Sciatic nerve (tissue), 2 donors: Measurements from ENCODE around the gene UBFD1. TPM values are rescaled to one million over a fixed set of nuclear protein-coding genes. Genes with fewer than 3 reads are reported as not detected.
"Not testable (repeated sequence)": the region's sequence is repeated elsewhere in the genome, so short reads cannot be mapped to it uniquely, and the experiment has no call there.

Experiments used
- ATAC-seq: fragments of 200-7000 bp; cut with Tn5 transposase; one replicate; pipeline ENCODE4 v1.9.1; 2020; ENCODE audit warnings: mild to moderate bottlenecking, moderate library complexity
- DNase-seq: peaks from one replicate; pipeline ENCODE4 v3.0.0-alpha.2; 2020; ENCODE audit warnings: low spot score
- intact Hi-C: fragments of 100-400 bp; cut with DNase I; formaldehyde crosslinking; loops from one replicate; pipeline ENCODE4 v1.14.2; 2022
- total RNA-seq: library from RNA; stranded (reverse); fragmentation: NEBNext Ultra II Directional; extraction: Animal tissue kit (Norgen Biotek cat#: 25700); gene quantifications from one replicate; pipeline ENCODE4 v1.2.1, GENCODE V29; 2021
- donor health status: DM: no; HTN: no; CAD: no.
- donor health status: DM: no; HTN: no; CAD: no.

Gene UBFD1
- total RNA-seq, 1 donor from 2014 or later, result 38.2 TPM

- intact Hi-C loops, result no loop called here
- no peak for DNase-seq
- ATAC-seq, result no peak
These were observed 32.7 kb downstream of the UBFD1 start for GRCh38 chr16:23590181-23590580.

- intact Hi-C loops, result no loop called here
- no peak for DNase-seq
- ATAC-seq, result no peak
These were observed 36.7 kb downstream of the UBFD1 start for GRCh38 chr16:23594186-23594585.

GRCh38 chr16:23595246-23595950 is 37.9 kb downstream of the UBFD1 start:
- intact Hi-C loops, result no loop called here
- DNase-seq, result no peak
- ATAC-seq, result no peak

GRCh38 chr16:23595951-23596720 is 38.6 kb downstream of the UBFD1 start, which contains the start of gene NDUFAB1:
TSS of gene NDUFAB1 (minus strand) at chr16:23596316. CDS start at chr16:23596290, 26 bp downstream.
- DNase-seq, result peak; percentile 93
- intact Hi-C loops, result no loop called here
- peak; percentile 100 for ATAC-seq

GRCh38 chr16:23597003-23597756 is 39.7 kb downstream of the UBFD1 start:
- intact Hi-C loops, result no loop called here
- DNase-seq (no peak), ATAC-seq (no peak)

- ATAC-seq (no peak), DNase-seq (no peak)
- intact Hi-C loops, result no loop called here
These were observed 50.2 kb downstream of the UBFD1 start for GRCh38 chr16:23607726-23608125.

GRCh38 chr16:23608194-23608593 is 50.7 kb downstream of the UBFD1 start:
- DNase-seq (no peak), ATAC-seq (no peak)
- intact Hi-C loops, result no loop called here

GRCh38 chr16:23609929-23610328 is 52.4 kb downstream of the UBFD1 start:
- DNase-seq (no peak), ATAC-seq (no peak)
- intact Hi-C loops, result no loop called here

- DNase-seq, intact Hi-C loops, ATAC-seq: not testable (repeated sequence)
These were observed 53.4 kb downstream of the UBFD1 start for GRCh38 chr16:23610905-23611304.

- DNase-seq, result no peak
- intact Hi-C loops, result no loop called here
- ATAC-seq, result no peak
These were observed 54.4 kb downstream of the UBFD1 start for GRCh38 chr16:23611936-23612335.

- intact Hi-C loops, result no loop called here
- ATAC-seq (no peak), DNase-seq (no peak)
These were observed 58.3 kb downstream of the UBFD1 start for GRCh38 chr16:23615805-23616204.

Other genes starting within 250 kb of the UBFD1 start
- gene COG7, start 104.5 kb upstream of the UBFD1 start, total RNA-seq, result 29.4 TPM
- gene GGA2, start 47.2 kb upstream of the UBFD1 start, total RNA-seq, result 62.9 TPM
- gene EARS2, start 377 bp upstream of the UBFD1 start, total RNA-seq, result 16.0 TPM
- 40.2 TPM for gene NDUFAB1, start 38.6 kb downstream of the UBFD1 start, total RNA-seq
- gene PALB2, start 83.6 kb downstream of the UBFD1 start, total RNA-seq, result 15.6 TPM
- 45.5 TPM for gene DCTN5, start 83.7 kb downstream of the UBFD1 start, total RNA-seq
- gene PLK1, start 121.2 kb downstream of the UBFD1 start, total RNA-seq, result 2.6 TPM
- not detected for gene ERN2, start 155.5 kb downstream of the UBFD1 start, total RNA-seq
- 22.6 TPM for gene CHP2, start 197.3 kb downstream of the UBFD1 start, total RNA-seq